AG10803 (cell line): ENCODE results near the gene POMT1.
"Not testable (repeated sequence)": the region's sequence is repeated elsewhere in the genome, so short reads cannot be mapped to it uniquely, and the experiment has no call there.

Experiments used
- DNase-seq: peaks from one replicate; pipeline ENCODE4 v3.0.0; 2010; ENCODE audit warnings: low read depth
- H3K4me3 ChIP-seq: 2 replicates; pipeline ENCODE4 v1.5.1; 2011; ENCODE audit warnings: mild to moderate bottlenecking, low read length, control low read depth
- CTCF ChIP-seq: conservative IDR thresholded peaks from 2 replicates; pipeline ENCODE4 v1.5.1; 2011; ENCODE audit warnings: mild to moderate bottlenecking, low read length, control low read depth, inconsistent platforms

POMT1 gene

DNA sequence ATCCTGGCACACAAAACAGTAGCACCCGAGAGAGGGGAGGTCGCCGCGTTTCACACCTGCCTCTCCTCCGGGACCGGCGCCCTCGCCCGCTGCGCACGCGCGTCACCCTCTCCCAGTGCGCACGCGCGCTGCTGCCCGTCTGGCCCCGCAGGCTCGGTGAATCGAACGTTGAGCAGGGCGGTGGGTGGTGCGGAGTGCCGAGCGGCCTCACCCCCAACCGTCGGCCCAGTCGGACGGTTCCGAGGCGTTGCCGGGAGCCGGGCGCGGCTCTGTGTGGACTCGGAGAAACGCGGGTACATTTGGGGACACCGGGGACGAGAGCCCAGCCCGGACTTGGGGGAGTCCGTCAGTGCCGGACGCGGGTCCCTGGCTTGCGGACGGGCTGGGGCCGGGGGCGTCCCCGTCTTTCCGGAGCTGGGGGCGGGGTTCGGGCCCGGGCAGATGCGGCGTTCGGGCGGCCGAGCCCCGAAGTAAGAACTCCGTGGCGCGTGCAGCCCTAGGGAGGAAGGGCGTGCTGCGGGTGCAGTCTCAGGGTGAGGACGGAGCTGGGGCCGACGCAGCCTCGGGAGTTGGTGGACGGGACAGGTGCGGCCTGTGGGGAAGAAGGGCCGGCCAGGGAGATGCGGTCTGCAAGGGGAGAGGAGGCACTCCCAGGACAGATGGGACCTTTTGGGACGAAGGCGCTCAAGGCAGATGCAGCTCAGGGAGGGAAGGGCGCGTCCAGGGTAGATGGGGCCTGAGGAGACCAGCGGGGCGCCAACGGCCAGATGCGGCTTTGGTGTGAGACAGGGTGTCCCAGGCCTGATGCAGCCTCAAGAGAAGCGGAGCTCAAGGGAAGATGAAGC is at the start of gene POMT1:
POMT1 (plus strand) TSS at position 138 of the 845 bp plus-strand sequence. CDS start 1,301 bp downstream, outside the sequence.
- DNase-seq, result peak; percentile 74
- H3K4me3 ChIP-seq, result peak within 1 kb of the TSS; percentile 85
- TF ChIP-seq CTCF, result no peak

DNA sequence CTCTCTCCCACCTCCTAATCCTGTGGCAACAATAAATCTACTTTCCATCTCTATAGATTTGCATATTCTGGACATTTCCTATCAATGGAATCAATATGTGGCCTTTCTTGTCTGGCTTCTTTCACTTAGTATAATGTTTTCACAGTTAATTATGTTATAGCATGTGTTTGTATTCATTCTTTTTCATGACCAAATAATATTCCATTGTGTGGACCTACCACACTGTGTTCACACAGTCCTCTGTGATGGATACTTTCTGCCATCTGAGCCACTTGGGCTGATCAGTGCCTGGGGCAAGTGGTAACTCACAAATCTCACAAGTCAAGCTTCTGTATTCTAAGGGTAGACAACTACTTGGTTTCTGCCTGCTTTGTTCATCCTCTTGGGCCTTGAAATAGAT is 48.7 kb upstream of the POMT1 start:
- no peak for DNase-seq
- TF ChIP-seq CTCF, result no peak
- H3K4me3 ChIP-seq, result no peak overlapping the region

- not testable (repeated sequence) for H3K4me3 ChIP-seq, DNase-seq
These were observed 47.1 kb upstream of the POMT1 start for GRCh38 chr9:131455655-131456054.

- DNase-seq, result no peak
- H3K4me3 ChIP-seq, result no peak overlapping the region
- TF ChIP-seq CTCF, result no peak
These were observed 45.0 kb upstream of the POMT1 start for GRCh38 chr9:131457746-131458145.

- no peak for DNase-seq
- H3K4me3 ChIP-seq, result no peak overlapping the region
- no peak for TF ChIP-seq CTCF
These were observed 43.7 kb upstream of the POMT1 start for GRCh38 chr9:131459056-131459455.

DNA sequence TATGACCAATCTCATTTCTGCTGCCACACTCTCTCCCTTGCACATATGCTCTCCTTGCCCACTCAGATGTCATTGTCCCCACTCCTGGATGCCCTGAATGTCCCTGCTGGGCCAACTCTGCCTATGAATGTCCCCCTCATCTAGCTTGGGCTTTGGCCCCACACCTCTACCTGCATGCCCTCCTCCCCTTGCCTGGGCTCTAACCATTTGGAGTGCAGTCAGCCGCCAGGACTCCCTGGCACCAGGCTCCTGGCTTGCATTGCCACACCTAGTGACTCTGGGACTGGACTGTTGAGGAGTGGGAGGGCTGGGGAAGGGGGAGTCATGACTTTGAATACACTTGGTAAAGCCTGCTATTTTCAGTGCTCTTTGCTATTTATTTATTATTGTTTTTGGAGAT is 41.6 kb upstream of the POMT1 start:
- TF ChIP-seq CTCF, result no peak
- no peak for DNase-seq
- no peak overlapping the region for H3K4me3 ChIP-seq

DNA sequence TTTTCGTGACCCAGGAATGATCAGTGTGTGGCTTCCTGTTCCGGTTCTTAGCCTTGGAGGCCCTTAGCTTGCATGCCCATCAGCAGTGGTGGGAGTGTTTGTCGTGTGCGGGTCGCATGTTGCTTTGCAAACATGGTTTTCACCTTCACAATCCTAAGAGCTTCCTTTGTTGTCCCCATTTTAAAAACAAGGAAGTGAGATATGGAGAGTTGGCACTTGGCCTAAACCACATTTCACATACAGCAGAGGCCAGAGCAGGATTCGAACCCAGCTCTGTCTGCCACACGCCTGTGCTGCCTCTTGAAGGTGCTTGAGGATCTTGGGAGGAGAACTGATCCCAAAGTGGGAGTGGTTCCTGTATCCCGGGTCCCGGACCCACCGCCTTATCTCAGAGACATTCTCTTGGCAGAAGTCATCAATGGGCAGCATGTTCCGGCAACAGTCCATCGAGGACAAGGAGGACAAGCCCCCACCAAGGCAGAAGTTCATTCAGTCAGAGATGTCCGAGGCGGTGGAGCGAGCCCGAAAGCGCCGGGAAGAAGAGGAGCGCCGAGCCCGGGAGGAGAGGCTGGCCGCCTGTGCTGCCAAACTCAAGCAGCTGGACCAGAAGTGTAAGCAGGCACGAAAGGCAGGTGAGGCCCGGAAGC is 38.2 kb upstream of the POMT1 start:
- TF ChIP-seq CTCF, result no peak
- H3K4me3 ChIP-seq, result no peak overlapping the region

More for the DNA sequence above, 38.2 kb upstream of the POMT1 start:
- DNase-seq, result no peak
